ENCODE results near the gene TP73. TPM values are rescaled to one million over a fixed set of nuclear protein-coding genes. Genes with fewer than 3 reads are reported as not detected.

TP73 gene
- total RNA-seq, 2 donors from 2014 or later, result 5.1 to 15.1 TPM

DNA sequence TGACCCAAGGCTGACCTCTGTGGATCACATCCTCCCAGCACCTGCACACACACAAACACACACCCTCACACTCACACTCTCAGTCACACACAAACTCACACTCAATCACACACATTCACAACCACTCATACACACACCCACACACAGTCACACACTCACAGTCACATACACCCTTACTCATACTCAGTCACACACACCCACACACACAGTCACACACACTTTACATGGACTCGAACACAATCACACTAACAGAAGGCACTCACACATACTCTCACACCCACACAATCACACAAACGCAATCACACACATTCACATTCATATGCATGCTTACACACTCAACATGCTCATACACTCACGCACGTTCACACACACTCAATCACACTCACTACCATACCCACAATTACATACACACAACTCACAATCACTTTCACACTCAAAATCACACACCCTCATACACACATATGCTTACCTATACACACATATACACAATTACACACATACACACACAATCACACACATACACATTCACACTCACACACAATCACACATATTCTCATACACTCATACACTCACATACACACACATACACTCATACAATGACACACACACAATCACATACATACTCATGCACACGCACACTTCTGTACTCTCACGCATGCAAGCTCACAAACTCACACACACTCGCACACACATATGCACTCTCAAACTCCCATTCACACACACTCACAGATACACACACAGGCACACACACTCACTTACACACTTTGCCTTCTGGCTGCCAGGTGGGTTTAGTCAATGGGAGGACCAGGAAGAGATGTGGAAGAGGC, 47.1 kb upstream of the TP73 start:
- TF ChIP-seq POLR2A (IDR thresholded peaks at IDR 0.05), result no peak
- no peak for TF ChIP-seq CTCF (IDR thresholded peaks at IDR 0.05)
- TF ChIP-seq POLR2AphosphoS5 (IDR thresholded peaks at IDR 0.05), result no peak

DNA sequence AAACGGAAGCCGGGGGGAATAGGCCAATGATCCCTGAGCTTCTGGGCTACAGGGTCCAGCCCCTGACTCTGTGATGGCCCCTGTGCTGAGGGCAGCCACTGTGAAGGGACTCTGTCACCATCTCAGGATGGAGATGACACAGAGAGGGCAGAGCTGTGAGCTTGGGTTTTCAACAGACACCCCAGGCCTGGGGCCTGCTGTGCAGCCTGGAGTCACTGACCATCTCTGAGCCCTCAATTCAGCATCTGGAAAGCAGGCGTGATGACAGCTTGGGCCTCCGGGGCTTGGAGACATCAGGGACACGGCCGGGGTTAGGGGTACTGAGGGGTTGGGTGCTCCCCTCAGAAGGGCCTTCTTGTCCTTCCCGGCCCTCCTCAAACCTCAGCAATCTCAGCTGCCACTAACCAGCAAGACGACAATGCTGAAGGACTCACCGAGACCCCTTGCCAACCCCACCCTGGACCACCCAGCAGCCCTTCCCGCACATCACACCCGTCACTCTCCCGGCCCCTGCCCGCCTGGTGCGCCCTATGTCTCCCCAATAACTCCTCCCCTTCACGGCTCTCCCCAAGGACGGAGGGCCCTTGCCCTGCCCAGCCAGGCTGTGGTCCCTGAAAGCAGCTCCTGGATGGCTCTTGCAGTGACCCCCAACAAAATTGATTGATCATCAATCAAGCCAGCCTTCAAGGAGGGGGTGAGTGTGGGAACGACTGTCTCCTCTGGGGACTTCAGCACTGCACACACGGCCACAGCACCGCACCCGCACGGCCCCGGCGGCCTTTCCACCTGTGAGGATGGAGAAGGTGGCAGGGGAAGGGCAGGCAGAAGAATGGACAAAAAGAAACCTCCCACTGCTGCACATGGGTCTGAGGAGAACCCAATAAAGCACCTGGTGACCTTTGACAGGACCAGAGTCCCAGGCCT, 45.3 kb upstream of the TP73 start:
- Histone ChIP-seq H3K27me3 (replicated peaks; ENCODE audit: insufficient read depth) (peaks cover 7% of the 10 kb centered on the region), H3K9me3 (no peaks in the 10 kb centered on the region), H3K4me1 (replicated peaks) (peaks cover 7% of the 10 kb centered on the region), H3K4me3 (no peak overlapping the region), H3K27ac (no peak overlapping the region), H3K36me3 (no peaks in the 10 kb centered on the region)
- WGBS, result 89% methylated on average over 23 of the region's 23 CpGs
- no peak for DNase-seq (ENCODE audit: low spot score)
- TF ChIP-seq POLR2A (IDR thresholded peaks at IDR 0.05) (no peak), CTCF (IDR thresholded peaks at IDR 0.05) (no peak), POLR2AphosphoS5 (IDR thresholded peaks at IDR 0.05) (no peak)
- intact Hi-C loops (cut with DNase I), result no loop called here

More for the DNA sequence above, 47.1 kb upstream of the TP73 start:
- H3K9me3 ChIP-seq, result no peaks in the 10 kb centered on the region
- no peaks in the 10 kb centered on the region for H3K4me1 ChIP-seq (replicated peaks)
- peaks cover 5% of the 10 kb centered on the region for H3K27me3 ChIP-seq (replicated peaks; ENCODE audit: insufficient read depth)
- no peak overlapping the region for H3K27ac ChIP-seq
- no peaks in the 10 kb centered on the region for H3K36me3 ChIP-seq
- 95% methylated on average over 7 of the region's 7 CpGs for WGBS
- intact Hi-C loops (cut with DNase I), result no loop called here
- DNase-seq (ENCODE audit: low spot score), result no peak
- no peak overlapping the region for H3K4me3 ChIP-seq

DNA sequence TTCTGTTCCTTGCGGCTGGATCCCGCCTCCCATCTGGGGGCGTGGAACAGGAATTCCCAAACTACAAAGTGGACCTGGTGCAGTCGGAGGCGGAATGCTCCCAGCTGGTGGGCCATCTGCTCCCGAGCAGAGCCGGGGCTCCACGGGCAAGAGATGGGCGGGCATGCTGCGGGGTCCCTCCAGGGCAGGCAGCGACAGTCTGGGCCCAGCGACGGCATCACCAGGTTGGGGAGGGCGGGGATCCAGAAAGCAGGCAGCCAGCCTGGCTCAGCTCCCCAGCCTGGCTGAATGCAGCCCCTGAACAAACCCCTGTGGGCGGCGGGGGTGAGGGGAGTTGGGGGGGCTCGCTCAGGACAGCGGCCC, 44.6 kb upstream of the TP73 start:
- H3K4me3 ChIP-seq, result no peak overlapping the region
- no peak overlapping the region for H3K27ac ChIP-seq
- H3K36me3 ChIP-seq, result no peaks in the 10 kb centered on the region
- H3K9me3 ChIP-seq, result no peaks in the 10 kb centered on the region
- TF ChIP-seq POLR2A (IDR thresholded peaks at IDR 0.05) (no peak), CTCF (IDR thresholded peaks at IDR 0.05) (no peak), POLR2AphosphoS5 (IDR thresholded peaks at IDR 0.05) (no peak)
- no peak for DNase-seq (ENCODE audit: low spot score)
- peaks cover 7% of the 10 kb centered on the region for H3K4me1 ChIP-seq (replicated peaks)
- 86% methylated on average over 17 of the region's 18 CpGs for WGBS
- peaks cover 7% of the 10 kb centered on the region for H3K27me3 ChIP-seq (replicated peaks; ENCODE audit: insufficient read depth)
- intact Hi-C loops (cut with DNase I), result no loop called here

- TF ChIP-seq POLR2AphosphoS5 (IDR thresholded peaks at IDR 0.05) (no peak), POLR2A (IDR thresholded peaks at IDR 0.05) (no peak), CTCF (IDR thresholded peaks at IDR 0.05) (no peak)
- Histone ChIP-seq H3K27me3 (replicated peaks; ENCODE audit: insufficient read depth) (peaks cover 7% of the 10 kb centered on the region), H3K4me3 (no peak overlapping the region), H3K27ac (no peak overlapping the region), H3K36me3 (no peaks in the 10 kb centered on the region), H3K9me3 (no peaks in the 10 kb centered on the region), H3K4me1 (replicated peaks) (peaks cover 7% of the 10 kb centered on the region)
- intact Hi-C loops (cut with DNase I), result no loop called here
- WGBS, result 79% methylated on average over 7 of the region's 7 CpGs
- no peak for DNase-seq (ENCODE audit: low spot score)
These were observed 44.2 kb upstream of the TP73 start for GRCh38 chr1:3608154-3608553.
